IPS-18c (cell line): Measurements from ENCODE around the gene EYS.
"Not testable (repeated sequence)": the region's sequence is repeated elsewhere in the genome, so short reads cannot be mapped to it uniquely, and the experiment has no call there.

Experiments
- H3K4me3 ChIP-seq: 2 replicates; pipeline ENCODE4 v1.7.0; 2013; ENCODE audit warnings: low read depth, mild to moderate bottlenecking, low read length, moderate library complexity; ENCODE audit not compliant: insufficient read depth
- H3K9me3 ChIP-seq: one replicate; pipeline ENCODE4 v1.6.1; 2013; ENCODE audit warnings: mild to moderate bottlenecking, low read length, moderate library complexity; ENCODE audit not compliant: control insufficient read depth, insufficient read depth

Gene EYS

GRCh38 chr6:64081453-64081852, 1625.6 kb downstream of the EYS start:
- Histone ChIP-seq H3K9me3 (no peaks in the 10 kb centered on the region), H3K4me3 (no peak overlapping the region)

DNA sequence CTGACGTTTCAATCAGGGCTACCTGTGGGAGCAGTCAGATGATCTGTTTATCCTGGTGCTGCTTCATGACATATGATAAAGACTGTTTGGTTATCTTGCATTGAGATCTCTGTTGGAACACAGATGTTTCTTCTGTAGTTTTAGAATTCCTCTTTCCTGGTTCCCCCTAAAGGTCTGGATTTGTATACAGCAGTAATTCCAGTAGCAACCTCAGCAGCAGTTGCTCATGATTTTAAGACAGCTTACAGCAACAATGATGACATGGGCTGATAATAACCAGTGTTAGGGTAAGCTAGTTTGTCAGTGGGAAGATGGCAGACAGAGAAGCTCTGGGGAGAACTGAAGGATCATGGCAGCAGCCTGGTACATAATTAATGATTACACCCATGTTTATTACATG, 1632.0 kb downstream of the EYS start:
- Histone ChIP-seq H3K9me3 (no peaks in the 10 kb centered on the region), H3K4me3 (no peak overlapping the region)

DNA sequence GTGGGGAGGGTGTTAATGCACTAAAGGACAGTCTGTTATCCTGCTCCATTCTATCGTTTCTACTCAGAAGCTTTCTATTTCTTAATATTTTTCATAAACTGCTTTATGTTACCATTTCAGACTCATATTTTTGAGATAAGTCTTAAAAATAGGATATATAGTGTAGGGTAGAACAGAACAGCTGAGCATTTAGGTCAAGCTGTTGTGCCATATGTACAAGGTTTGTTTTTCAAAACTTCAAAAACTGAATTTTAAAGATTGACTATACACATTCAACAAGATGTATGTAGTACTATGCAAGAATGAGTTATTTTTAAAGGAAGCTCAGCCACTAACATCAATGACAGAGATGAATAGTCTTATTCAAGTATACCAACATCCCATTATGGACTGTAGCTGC, 1634.3 kb downstream of the EYS start:
- H3K9me3 ChIP-seq, result no peaks in the 10 kb centered on the region
- no peak overlapping the region for H3K4me3 ChIP-seq

- no peaks in the 10 kb centered on the region for H3K9me3 ChIP-seq
- H3K4me3 ChIP-seq, result no peak overlapping the region
These were observed 1642.1 kb downstream of the EYS start for GRCh38 chr6:64064919-64065318.

DNA sequence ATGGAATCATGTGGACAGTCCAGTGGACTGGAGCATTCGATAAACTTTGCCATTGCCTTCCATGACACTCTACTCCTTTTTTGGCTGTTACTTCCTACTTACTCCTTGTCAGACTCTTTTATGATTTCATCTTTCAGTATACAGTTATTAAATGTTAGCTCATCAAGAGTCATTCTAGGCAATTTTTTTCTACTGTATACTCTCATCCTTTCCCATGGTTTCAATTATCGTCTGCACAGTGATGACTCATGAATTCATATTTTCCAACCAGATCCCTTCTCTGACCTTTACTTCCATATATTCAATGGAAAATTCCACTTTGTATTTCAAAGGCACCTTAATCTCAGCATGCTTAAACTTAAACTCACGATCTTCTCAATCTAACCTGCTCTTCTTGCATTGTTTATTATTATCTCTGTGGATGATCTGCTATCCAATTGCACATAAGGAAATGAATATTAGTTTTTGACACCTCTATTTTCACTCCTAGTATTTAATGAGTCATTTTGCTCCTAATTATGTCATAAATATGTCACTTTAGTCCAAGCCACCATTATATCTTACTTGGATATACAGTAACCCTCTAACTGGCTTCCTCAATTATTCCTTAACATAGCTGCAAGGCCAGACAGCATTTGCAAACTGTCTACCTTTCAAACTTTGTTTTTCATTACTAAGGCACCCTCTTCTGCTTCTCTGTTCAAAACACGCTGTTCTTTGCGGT, 1643.9 kb downstream of the EYS start:
- Histone ChIP-seq H3K4me3 (no peak overlapping the region), H3K9me3 (no peaks in the 10 kb centered on the region)

GRCh38 chr6:64054861-64055260, 1652.2 kb downstream of the EYS start:
- H3K4me3 ChIP-seq, result no peak overlapping the region
- no peaks in the 10 kb centered on the region for H3K9me3 ChIP-seq

- no peaks in the 10 kb centered on the region for H3K9me3 ChIP-seq
- no peak overlapping the region for H3K4me3 ChIP-seq
These were observed 1656.4 kb downstream of the EYS start for GRCh38 chr6:64050590-64050989.

DNA sequence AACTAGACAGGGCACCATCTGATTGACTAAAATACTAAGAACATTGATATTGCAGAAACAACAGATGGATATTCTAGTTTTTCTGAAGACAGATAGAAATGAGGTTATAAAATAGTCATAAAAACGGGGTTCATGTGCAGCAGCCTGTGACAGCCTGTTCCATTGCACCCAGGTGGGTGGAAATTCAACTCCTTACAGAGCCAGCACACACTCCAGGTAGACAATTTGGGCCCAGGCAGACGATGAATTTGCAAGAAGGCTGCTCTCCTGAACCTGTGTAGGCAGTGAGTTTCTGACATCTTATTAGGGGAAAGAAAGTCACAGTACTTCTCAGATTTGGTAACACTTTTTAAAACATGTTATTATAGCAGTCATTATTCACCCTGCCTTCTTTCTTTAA, 1657.3 kb downstream of the EYS start:
- no peak overlapping the region for H3K4me3 ChIP-seq
- H3K9me3 ChIP-seq, result no peaks in the 10 kb centered on the region

DNA sequence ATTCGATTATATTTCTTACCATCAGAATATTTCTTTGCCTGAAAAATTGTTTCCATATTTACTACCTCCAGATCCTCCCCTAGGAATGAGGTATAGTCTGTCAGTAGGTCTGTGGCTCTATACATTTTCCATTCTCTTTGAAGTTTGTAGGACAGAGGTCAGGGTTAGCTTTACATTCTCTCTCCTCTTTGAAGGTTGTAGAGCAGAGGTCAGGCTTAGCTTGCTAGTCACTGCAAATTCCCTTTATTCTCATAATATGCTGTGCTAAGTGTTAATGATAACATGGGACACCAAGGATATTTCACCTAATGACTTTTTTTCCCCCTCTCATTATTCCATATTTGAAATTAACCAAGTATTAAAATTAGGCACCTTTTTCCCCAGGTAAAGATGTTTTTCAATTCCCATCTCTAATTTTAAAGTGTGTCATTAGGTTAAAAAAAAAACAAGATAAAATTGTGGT, 1660.2 kb downstream of the EYS start:
- Histone ChIP-seq H3K4me3 (no peak overlapping the region), H3K9me3 (no peaks in the 10 kb centered on the region)

- H3K4me3 ChIP-seq, result no peak overlapping the region
- H3K9me3 ChIP-seq, result no peaks in the 10 kb centered on the region
These were observed 1665.7 kb downstream of the EYS start for GRCh38 chr6:64041373-64041772.

DNA sequence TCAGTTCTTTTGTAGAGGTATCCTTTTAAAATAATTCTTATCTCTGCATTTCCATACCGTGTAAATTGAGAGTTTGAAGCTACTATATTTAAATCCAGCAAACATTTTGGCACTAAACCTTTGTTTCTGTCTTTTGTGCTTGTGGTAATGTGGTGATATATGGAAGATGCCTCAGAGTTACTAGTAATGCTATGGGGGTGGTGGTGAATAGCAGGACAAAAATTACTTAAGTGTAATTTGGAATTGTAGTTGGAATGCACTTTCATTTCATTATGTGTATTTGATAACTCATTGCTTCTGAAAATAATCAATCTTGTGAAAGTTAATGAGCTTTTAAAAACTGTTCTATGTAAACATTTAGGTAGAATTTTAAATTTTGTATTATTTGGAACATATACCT, 1666.9 kb downstream of the EYS start:
- no peaks in the 10 kb centered on the region for H3K9me3 ChIP-seq
- no peak overlapping the region for H3K4me3 ChIP-seq

- Histone ChIP-seq H3K9me3 (no peaks in the 10 kb centered on the region), H3K4me3 (no peak overlapping the region)
These were observed 1669.6 kb downstream of the EYS start for GRCh38 chr6:64037427-64037826.

DNA sequence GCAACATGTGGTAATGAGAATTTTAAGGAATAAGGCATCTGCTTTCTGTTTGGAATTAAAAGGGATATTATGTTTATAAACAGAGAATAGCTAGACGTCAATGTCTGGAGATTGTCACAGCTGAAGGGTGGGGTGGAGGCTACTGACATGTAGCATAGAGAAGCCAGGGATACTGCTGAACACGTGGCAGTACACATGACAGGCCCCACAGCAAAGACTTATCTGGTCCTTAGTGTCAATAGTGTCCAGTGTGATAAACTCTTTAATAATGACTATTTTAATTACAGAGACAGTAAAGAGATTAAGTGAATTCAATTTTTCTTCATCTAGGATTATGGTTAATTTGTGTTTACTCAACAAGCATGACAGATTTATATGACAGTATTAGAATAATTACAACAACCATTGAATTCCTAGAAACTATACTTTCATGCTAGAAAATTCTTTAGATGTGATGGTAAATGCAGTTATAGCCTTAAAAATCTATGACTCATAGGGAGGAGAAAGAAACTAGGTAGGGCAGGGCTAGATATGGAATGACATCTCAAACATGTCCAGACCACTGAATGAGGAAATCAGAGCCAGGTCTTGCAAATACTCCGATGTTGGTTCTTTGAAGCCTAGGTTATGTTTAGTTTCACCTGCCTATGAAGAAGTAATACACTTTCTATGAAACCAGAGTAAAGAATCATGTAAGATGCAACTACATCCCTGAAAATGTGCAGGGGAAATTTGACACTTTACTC, 1671.9 kb downstream of the EYS start:
- no peak overlapping the region for H3K4me3 ChIP-seq
- no peaks in the 10 kb centered on the region for H3K9me3 ChIP-seq

DNA sequence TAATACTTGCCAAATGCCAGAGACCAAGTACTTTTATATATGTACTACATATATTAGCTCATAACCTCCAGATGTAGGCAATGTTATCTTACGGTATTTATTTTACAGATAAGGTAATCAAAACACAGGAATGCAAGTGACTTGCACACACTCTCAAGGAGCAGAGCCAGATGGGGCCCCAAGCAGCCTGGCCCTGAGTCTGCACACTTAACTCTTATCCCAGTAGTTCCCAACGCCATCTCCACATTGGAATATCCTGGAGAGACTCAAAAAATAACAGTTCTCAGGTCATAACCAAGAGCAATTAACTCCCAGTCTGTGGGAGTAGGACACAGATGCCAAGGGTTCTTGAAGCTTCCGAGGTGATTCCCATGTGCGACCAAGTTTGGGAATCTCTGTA, 1672.7 kb downstream of the EYS start:
- H3K4me3 ChIP-seq, result no peak overlapping the region
- no peaks in the 10 kb centered on the region for H3K9me3 ChIP-seq

- not testable (repeated sequence) for H3K4me3 ChIP-seq
These were observed 1675.9 kb downstream of the EYS start for GRCh38 chr6:64030950-64031618.

DNA sequence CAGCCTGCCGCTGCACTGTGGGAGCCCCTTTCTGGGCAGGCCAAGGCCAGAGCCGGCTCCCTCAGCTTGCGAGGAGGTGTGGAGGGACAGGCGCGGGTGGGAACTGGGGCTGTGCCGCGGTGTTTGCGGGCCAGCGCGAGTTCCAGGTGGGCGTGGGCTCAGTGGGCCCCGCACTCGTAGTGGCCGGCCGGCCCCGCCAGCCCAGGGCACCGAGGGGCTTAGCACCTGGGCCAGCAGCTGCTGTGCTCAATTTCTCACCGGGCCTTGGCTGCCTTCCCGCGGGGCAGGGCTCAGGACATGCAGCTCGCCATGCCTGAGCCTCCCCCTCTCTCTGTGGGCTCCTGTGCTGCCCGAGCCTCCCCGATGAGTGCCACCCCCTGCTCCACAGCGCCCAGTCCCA, 1683.3 kb downstream of the EYS start:
- H3K9me3 ChIP-seq, result no peaks in the 10 kb centered on the region
- no peak overlapping the region for H3K4me3 ChIP-seq

More at GRCh38 chr6:64030950-64031618, 1675.9 kb downstream of the EYS start:
- not testable (repeated sequence) for H3K9me3 ChIP-seq

- no peaks in the 10 kb centered on the region for H3K9me3 ChIP-seq
These were observed 1692.4 kb downstream of the EYS start for GRCh38 chr6:64014595-64014994.

DNA sequence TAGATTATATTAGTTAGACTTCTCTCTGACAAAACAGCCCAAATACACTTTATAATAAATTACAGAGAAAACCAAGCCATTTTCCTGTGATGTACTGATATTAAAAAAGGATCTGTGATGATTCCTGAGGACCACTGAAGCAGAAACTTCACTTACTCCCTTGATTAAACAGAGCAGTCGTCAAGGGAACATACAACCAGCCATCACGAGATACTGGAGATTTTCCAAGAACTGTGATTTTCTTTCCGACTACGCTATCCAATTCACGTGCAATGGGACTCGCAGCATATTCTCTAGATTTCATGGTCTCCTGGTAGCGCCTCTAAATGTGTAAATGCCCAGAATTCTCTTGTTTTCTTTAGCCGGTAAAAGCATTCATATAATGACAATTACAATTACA, 1694.0 kb downstream of the EYS start:
- Histone ChIP-seq H3K9me3 (no peaks in the 10 kb centered on the region), H3K4me3 (no peak overlapping the region)

More at GRCh38 chr6:64014595-64014994, 1692.4 kb downstream of the EYS start:
- no peak overlapping the region for H3K4me3 ChIP-seq
